H1 (cell line): ENCODE measurements around the gene ATP8B3. TPM values are rescaled to one million over a fixed set of nuclear protein-coding genes. Genes with fewer than 3 reads are reported as not detected.

Experiments used
- HDAC2 ChIP-seq, 2 experiments: fragments of 300-600 bp in 1 of 2; sonication (generic) in 1 of 2; IDR thresholded peaks; 2 replicates each; pipeline ENCODE4 v1.6.1; 2011 to 2012; ENCODE audit warnings: low read depth in 2 of 2, low read length in 2 of 2, mild to moderate bottlenecking in 2 of 2, moderate library complexity in 2 of 2, borderline replicate concordance in 1 of 2, inconsistent platforms in 1 of 2
- KDM4A ChIP-seq: IDR thresholded peaks from one replicate; pipeline ENCODE4 v1.7.1; 2012; ENCODE audit warnings: low read depth, mild to moderate bottlenecking, moderate library complexity, low read length, inconsistent platforms; ENCODE audit not compliant: severe bottlenecking
- NANOG ChIP-seq: IDR thresholded peaks from 2 replicates; pipeline ENCODE4 v1.6.1; 2011; ENCODE audit warnings: low read length, low read depth, mild to moderate bottlenecking, inconsistent platforms; ENCODE audit not compliant: insufficient read depth, poor library complexity, severe bottlenecking
- POLR2A ChIP-seq, 2 experiments: IDR thresholded peaks; 1 replicate in 1 of 2; 2 replicates in 1 of 2; pipeline ENCODE4 v1.6.1; 2011; ENCODE audit warnings: low read depth in 2 of 2, low read length in 2 of 2, mild to moderate bottlenecking in 2 of 2; ENCODE audit errors: control extremely low read depth in 1 of 2
- RBBP5 ChIP-seq: IDR thresholded peaks from 2 replicates; pipeline ENCODE4 v1.7.1; 2012; ENCODE audit warnings: low read depth, mild to moderate bottlenecking, inconsistent platforms, low read length, moderate library complexity, borderline replicate concordance
- TCF12 ChIP-seq: IDR thresholded peaks from 2 replicates; pipeline ENCODE4 v1.6.1; 2011; ENCODE audit warnings: low read depth, mild to moderate bottlenecking, low read length
- polyA plus RNA-seq, 7 experiments: library from polyadenylated mRNA; depleted of rRNA in 3 of 7; stranded (reverse) in 5 of 7; unstranded in 2 of 7; fragments of >200 nt in 5 of 7; fragments of 200-250 nt in 2 of 7; gene quantifications; 1 replicate in 5 of 7; 2 replicates in 1 of 7; 4 replicates in 1 of 7; pipeline versions ENCODE4 v1.2.1 to v1.2.3, GENCODE V29; 2011 to 2013; ENCODE audit warnings: missing spikeins in 2 of 7, mixed read lengths in 2 of 7
- total RNA-seq: library from RNA; stranded (reverse); fragmentation: NEBNext Ultra II Directional; extraction: Animal tissue kit (Norgen Biotek cat#: 25700); gene quantifications from 2 replicates; pipeline ENCODE4 v1.2.1, GENCODE V29; 2021

Gene ATP8B3
- total and polyA plus RNA-seq, 2 of the 8 experiments (the other 6 are each of a cell fraction or from before 2014, with no cell fraction given): 4.1 to 9.3 TPM

GRCh38 chr19:1754636-1755466 is 57.2 kb downstream of the ATP8B3 start (continued):
- TF ChIP-seq RBBP5: no peak
- no peak for TF ChIP-seq HDAC2 (IDR thresholded peaks at IDR 0.05; ENCODE audit: borderline replicate concordance in 1 of 2, low read depth in 2 of 2, low read length in 2 of 2)
- no peak for TF ChIP-seq POLR2A (IDR thresholded peaks at IDR 0.05; ENCODE audit: control extremely low read depth in 1 of 2, low read depth in 2 of 2, low read length in 2 of 2)
- TF ChIP-seq TCF12: no peak
- TF ChIP-seq KDM4A: peak; percentile 21
- TF ChIP-seq NANOG: no peak
